ENCODE data around the gene CFI.
"Not testable (repeated sequence)": the region's sequence is repeated elsewhere in the genome, so short reads cannot be mapped to it uniquely, and the experiment has no call there.

Gene CFI

DNA sequence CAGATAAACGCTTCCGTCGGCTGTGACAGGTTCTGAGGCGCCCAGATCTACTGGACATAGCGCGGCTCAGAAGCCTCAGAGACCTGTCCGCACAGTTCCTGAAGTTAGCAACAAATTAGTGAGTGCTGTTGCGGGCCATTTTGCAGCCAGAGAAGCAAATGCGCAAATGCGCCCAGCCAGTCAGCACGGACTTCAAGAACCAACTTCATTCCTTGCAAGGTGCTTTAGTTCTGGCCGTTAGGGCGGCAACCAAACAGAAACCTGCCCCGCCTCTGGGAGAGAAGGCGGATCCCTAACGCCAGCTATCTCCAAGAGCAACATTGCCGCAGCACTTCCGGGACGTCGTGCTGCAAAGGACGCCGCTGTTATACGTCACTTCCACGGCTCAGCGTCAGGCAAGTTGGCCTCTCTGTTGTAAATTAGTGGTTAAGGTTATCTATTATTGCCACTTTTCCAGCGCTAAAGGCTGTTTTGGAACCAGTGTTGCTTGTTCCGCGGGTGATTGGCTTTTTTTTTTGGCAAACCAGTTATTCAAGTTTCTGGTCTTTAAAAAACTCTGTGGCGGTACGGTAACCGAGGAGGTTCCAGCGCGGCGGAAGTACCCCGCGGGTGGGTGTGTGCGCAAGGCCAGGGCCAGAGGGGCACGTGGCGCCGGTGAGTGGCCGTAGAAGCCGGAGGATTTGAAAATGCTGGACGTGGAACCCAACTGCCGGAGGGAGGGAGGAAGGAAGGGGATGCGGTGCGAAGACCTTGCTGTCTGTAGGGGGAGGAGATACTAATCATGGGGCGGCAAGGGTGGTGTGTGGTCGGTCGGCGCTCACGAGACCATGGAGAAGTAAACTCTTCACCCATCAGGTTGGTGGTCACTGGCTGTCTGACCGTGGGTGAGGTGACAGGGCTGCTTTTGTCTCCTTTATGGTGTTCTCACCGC, 13.6 kb upstream of the CFI start, which contains the start of gene GAR1:
Gene GAR1, plus strand, starts transcription at position 612 of the 931 bp plus-strand sequence. CDS start 403 bp downstream, outside the sequence.
- Mint-ChIP-seq H3K36me3 (ENCODE audit: low read depth) (peaks cover 39% of the 10 kb centered on the region), H3K27me3 (no peaks in the 10 kb centered on the region), H3K4me1 (peaks cover 47% of the 10 kb centered on the region), H3K9me3 (no peaks in the 10 kb centered on the region), H3K27ac (peak within 1 kb of the TSS; percentile 99), H3K4me3 (peak within 1 kb of the TSS; percentile 98)
- DNase-seq (peak; percentile 86), ATAC-seq (peak; percentile 97)

DNA sequence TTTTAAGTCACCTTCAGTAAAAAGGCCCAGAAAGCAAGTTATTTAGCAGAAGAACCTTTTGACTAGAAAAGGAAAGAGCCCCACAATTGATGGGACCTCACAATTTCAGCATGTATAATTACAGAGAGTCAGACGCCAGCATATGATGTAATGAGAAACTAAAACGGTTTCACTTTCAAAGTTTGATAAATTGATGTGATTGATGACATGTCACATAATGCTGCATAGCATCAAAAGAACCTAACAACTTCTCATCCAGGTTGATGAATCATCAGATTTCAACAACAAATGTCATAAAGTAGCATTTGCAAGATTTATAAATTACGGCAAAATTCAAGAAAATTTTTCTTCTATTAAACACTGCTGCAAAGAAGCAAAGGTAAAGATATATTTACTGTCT, 9.9 kb upstream of the CFI start:
- H3K27me3 Mint-ChIP-seq = no peaks in the 10 kb centered on the region
- no peak overlapping the region for H3K4me3 Mint-ChIP-seq
- ATAC-seq (no peak), DNase-seq (no peak)
- H3K27ac Mint-ChIP-seq = no peak overlapping the region
- H3K9me3 Mint-ChIP-seq = no peaks in the 10 kb centered on the region
- peaks cover 10% of the 10 kb centered on the region for H3K4me1 Mint-ChIP-seq
- peaks cover 7% of the 10 kb centered on the region for H3K36me3 Mint-ChIP-seq (ENCODE audit: low read depth)

GRCh38 chr4:109810552-109811387, 9.0 kb upstream of the CFI start:
- Mint-ChIP-seq H3K4me1 (peaks cover 4% of the 10 kb centered on the region), H3K27ac (no peak overlapping the region), H3K27me3 (no peaks in the 10 kb centered on the region), H3K36me3 (ENCODE audit: low read depth) (peaks cover 2% of the 10 kb centered on the region), H3K4me3 (no peak overlapping the region), H3K9me3 (no peaks in the 10 kb centered on the region)
- ATAC-seq (no peak), DNase-seq (no peak)

DNA sequence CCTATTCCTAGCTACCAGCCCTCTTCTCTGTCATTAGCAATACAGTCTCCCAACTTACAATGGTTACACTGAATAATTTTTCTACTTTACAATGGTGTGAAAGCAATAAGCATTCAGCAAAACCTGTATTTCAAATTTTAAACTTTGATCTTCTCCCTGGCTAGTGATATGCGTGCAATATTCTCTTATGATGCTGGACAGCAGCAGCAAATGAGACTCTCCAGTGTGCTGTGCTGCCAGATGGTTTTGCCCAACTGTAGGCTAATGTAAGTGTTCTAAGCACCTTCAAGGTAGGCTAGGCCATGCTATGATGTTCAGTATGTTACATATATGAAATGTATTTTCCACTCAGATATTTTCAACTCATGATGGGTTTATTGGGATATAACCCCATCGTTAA, 7.9 kb upstream of the CFI start:
- no peaks in the 10 kb centered on the region for H3K27me3 Mint-ChIP-seq
- H3K4me3 Mint-ChIP-seq = no peak overlapping the region
- H3K36me3 Mint-ChIP-seq (ENCODE audit: low read depth) = no peaks in the 10 kb centered on the region
- no peak for DNase-seq
- H3K9me3 Mint-ChIP-seq = no peaks in the 10 kb centered on the region
- no peak for ATAC-seq
- H3K4me1 Mint-ChIP-seq = peaks cover 1% of the 10 kb centered on the region
- H3K27ac Mint-ChIP-seq = no peak overlapping the region

- Mint-ChIP-seq H3K36me3 (ENCODE audit: low read depth) (no peaks in the 10 kb centered on the region), H3K27ac (no peak overlapping the region), H3K27me3 (no peaks in the 10 kb centered on the region), H3K4me1 (no peaks in the 10 kb centered on the region), H3K4me3 (no peak overlapping the region), H3K9me3 (no peaks in the 10 kb centered on the region)
- ATAC-seq (no peak), DNase-seq (no peak)
These were observed 2.2 kb upstream of the CFI start for GRCh38 chr4:109803924-109804571.

DNA sequence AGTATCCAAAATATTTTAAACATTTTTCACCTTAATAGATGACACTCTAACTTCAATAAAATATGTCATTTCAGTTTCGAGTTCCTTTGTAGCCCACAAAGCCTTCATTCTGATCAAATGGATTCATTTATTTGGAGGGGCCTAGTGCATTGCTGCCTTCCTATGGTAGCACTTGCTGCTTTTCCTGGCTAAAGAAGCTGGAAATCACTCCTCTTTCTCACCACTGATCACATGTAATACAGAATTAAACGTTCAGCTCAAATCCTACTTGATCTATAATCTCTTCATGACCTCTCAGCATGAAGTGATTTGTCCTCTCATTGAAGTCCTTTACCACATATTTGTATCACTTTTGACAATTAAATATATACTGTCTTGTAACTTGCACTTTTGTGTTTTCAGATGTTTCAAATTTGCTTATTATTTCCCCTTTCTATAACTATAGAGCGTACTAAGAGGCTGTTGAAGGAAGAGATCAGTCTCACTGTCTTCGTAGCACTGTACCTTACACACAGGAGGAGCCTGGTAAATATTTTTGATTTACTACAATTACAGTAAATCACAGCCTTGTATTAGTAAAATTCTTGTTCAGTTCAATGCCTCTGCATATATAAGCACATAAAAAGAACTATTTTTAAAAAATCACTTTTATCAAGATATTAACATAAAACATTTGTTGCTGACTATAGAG, 555 bp downstream of the CFI start:
- ATAC-seq = no peak
- Mint-ChIP-seq H3K4me3 (no peak overlapping the region), H3K9me3 (peaks cover 4% of the 10 kb centered on the region), H3K36me3 (ENCODE audit: low read depth) (no peaks in the 10 kb centered on the region), H3K27me3 (peaks cover 2% of the 10 kb centered on the region), H3K27ac (no peak overlapping the region), H3K4me1 (no peaks in the 10 kb centered on the region)
- no peak for DNase-seq

- H3K27me3 Mint-ChIP-seq = peaks cover 6% of the 10 kb centered on the region
- H3K4me3 Mint-ChIP-seq = no peak overlapping the region
- peaks cover 14% of the 10 kb centered on the region for H3K9me3 Mint-ChIP-seq
- no peak for ATAC-seq
- DNase-seq = no peak
- peaks cover 3% of the 10 kb centered on the region for H3K36me3 Mint-ChIP-seq (ENCODE audit: low read depth)
- H3K4me1 Mint-ChIP-seq = no peaks in the 10 kb centered on the region
- no peak overlapping the region for H3K27ac Mint-ChIP-seq
These were observed 2.9 kb downstream of the CFI start for GRCh38 chr4:109798866-109799265.

DNA sequence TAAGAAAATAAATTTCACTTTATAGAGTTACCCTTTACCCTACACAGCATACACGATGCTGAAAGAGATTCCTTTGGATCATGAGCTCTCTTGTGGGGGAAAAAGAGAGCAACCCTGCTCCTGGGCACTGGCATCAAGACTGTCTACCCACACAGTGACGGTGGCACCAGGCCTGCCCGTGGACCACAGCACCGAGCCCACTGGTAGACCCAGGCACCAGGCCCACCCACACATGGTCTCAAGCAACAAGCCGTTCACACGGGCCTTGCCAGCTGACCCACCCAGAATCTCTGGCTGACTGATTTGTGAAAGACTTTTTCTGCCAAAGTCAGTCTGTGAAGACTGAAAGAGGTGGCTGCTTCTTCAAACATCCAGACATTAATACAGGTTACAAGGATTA, 6.7 kb downstream of the CFI start:
- H3K27me3 Mint-ChIP-seq = peaks cover 6% of the 10 kb centered on the region
- no peak for ATAC-seq
- H3K36me3 Mint-ChIP-seq (ENCODE audit: low read depth) = peaks cover 5% of the 10 kb centered on the region
- H3K27ac Mint-ChIP-seq = no peak overlapping the region
- no peak overlapping the region for H3K4me3 Mint-ChIP-seq
- peaks cover 21% of the 10 kb centered on the region for H3K9me3 Mint-ChIP-seq
- DNase-seq = no peak
- H3K4me1 Mint-ChIP-seq = no peaks in the 10 kb centered on the region

- Mint-ChIP-seq H3K4me3 (no peak overlapping the region), H3K27ac (no peak overlapping the region), H3K27me3 (peaks cover 2% of the 10 kb centered on the region), H3K9me3 (peaks cover 17% of the 10 kb centered on the region), H3K4me1 (no peaks in the 10 kb centered on the region), H3K36me3 (ENCODE audit: low read depth) (peaks cover 2% of the 10 kb centered on the region)
- ATAC-seq (no peak), DNase-seq (no peak)
These were observed 14.0 kb downstream of the CFI start for GRCh38 chr4:109787807-109788206.

GRCh38 chr4:109786846-109787245, 15.0 kb downstream of the CFI start:
- peaks cover 2% of the 10 kb centered on the region for H3K27me3 Mint-ChIP-seq
- H3K9me3 Mint-ChIP-seq = peaks cover 17% of the 10 kb centered on the region
- no peaks in the 10 kb centered on the region for H3K4me1 Mint-ChIP-seq
- no peak overlapping the region for H3K4me3 Mint-ChIP-seq
- H3K36me3 Mint-ChIP-seq (ENCODE audit: low read depth) = peaks cover 2% of the 10 kb centered on the region
- ATAC-seq (no peak), DNase-seq (no peak)
- H3K27ac Mint-ChIP-seq = no peak overlapping the region

- not testable (repeated sequence) for DNase-seq; H3K9me3 Mint-ChIP-seq; H3K4me3 Mint-ChIP-seq; H3K27ac Mint-ChIP-seq; H3K27me3 Mint-ChIP-seq; H3K4me1 Mint-ChIP-seq; ATAC-seq; H3K36me3 Mint-ChIP-seq (ENCODE audit: low read depth)
These were observed 19.7 kb downstream of the CFI start for GRCh38 chr4:109782092-109782491.

GRCh38 chr4:109764789-109765402, 36.9 kb downstream of the CFI start:
- Mint-ChIP-seq H3K36me3 (ENCODE audit: low read depth) (no peaks in the 10 kb centered on the region), H3K27ac (no peak overlapping the region), H3K27me3 (peaks cover 12% of the 10 kb centered on the region), H3K4me3 (no peak overlapping the region), H3K4me1 (peaks cover 15% of the 10 kb centered on the region), H3K9me3 (no peaks in the 10 kb centered on the region)
- ATAC-seq (no peak), DNase-seq (no peak)

GRCh38 chr4:109764376-109764775, 37.4 kb downstream of the CFI start:
- Mint-ChIP-seq H3K27me3 (peaks cover 12% of the 10 kb centered on the region), H3K4me3 (no peak overlapping the region), H3K4me1 (peaks cover 15% of the 10 kb centered on the region), H3K9me3 (no peaks in the 10 kb centered on the region), H3K36me3 (ENCODE audit: low read depth) (no peaks in the 10 kb centered on the region), H3K27ac (no peak overlapping the region)
- DNase-seq (no peak), ATAC-seq (no peak)

GRCh38 chr4:109760682-109761081, 41.1 kb downstream of the CFI start:
- H3K9me3 Mint-ChIP-seq = no peaks in the 10 kb centered on the region
- DNase-seq = no peak
- ATAC-seq = peak; percentile 96
- H3K27me3 Mint-ChIP-seq = peaks cover 13% of the 10 kb centered on the region
- no peak overlapping the region for H3K4me3 Mint-ChIP-seq
- H3K36me3 Mint-ChIP-seq (ENCODE audit: low read depth) = no peaks in the 10 kb centered on the region
- peak overlapping the region; percentile 50 for H3K27ac Mint-ChIP-seq
- H3K4me1 Mint-ChIP-seq = peaks cover 15% of the 10 kb centered on the region
